Right renal pelvis (tissue), 4 donors: Measurements from ENCODE around the gene KSR1. TPM values are rescaled to one million over a fixed set of nuclear protein-coding genes. Genes with fewer than 3 reads are reported as not detected.
"Not testable (repeated sequence)": the region's sequence is repeated elsewhere in the genome, so short reads cannot be mapped to it uniquely, and the experiment has no call there.

Experiments used
- DNase-seq, 4 donors: peaks; one replicate each; pipeline ENCODE4 v3.0.0-alpha.2; 2013; ENCODE audit warnings: low read depth in 4 of 4, low spot score in 3 of 4, missing footprints in 1 of 4
- polyA plus RNA-seq, 4 donors: library from polyadenylated mRNA; unstranded; fragments of 120-200 nt; gene quantifications; one replicate each; pipeline ENCODE4 v1.2.1, GENCODE V29; 2013; ENCODE audit not compliant: insufficient read length in 4 of 4

KSR1 gene
- polyA plus RNA-seq, 4 donors, result 41.7 to 54.6 (median 48.1) TPM

- no peak for DNase-seq
Observed at GRCh38 chr17:27451906-27452305, 4.3 kb upstream of the KSR1 start.

- no peak for DNase-seq
Observed at GRCh38 chr17:27452828-27453227, 3.4 kb upstream of the KSR1 start.

GRCh38 chr17:27453471-27453870, 2.8 kb upstream of the KSR1 start:
- no peak for DNase-seq

GRCh38 chr17:27454089-27454488, 2.2 kb upstream of the KSR1 start:
- no peak for DNase-seq

GRCh38 chr17:27455236-27455913, 873 bp upstream of the KSR1 start:
- DNase-seq, result no peak

- DNase-seq, result no peak
Observed at GRCh38 chr17:27456681-27457359, 572 bp downstream of the KSR1 start.

GRCh38 chr17:27457360-27457715, 1.1 kb downstream of the KSR1 start:
- DNase-seq, result no peak

GRCh38 chr17:27457731-27458523, 1.7 kb downstream of the KSR1 start:
- no peak for DNase-seq

GRCh38 chr17:27458524-27458908, 2.3 kb downstream of the KSR1 start:
- no peak for DNase-seq

- DNase-seq, result no peak
Observed at GRCh38 chr17:27459433-27459832, 3.2 kb downstream of the KSR1 start.

- no peak for DNase-seq
Observed at GRCh38 chr17:27460196-27460725, 4.0 kb downstream of the KSR1 start.

- DNase-seq, result no peak
Observed at GRCh38 chr17:27461192-27461859, 5.1 kb downstream of the KSR1 start.

- DNase-seq, result no peak
Observed at GRCh38 chr17:27462149-27462548, 5.9 kb downstream of the KSR1 start.

GRCh38 chr17:27462714-27463113, 6.5 kb downstream of the KSR1 start:
- DNase-seq, result no peak

- no peak for DNase-seq
Observed at GRCh38 chr17:27463235-27463677, 7.0 kb downstream of the KSR1 start.

- not testable (repeated sequence) for DNase-seq
Observed at GRCh38 chr17:27464019-27464418, 7.8 kb downstream of the KSR1 start.

- DNase-seq, result no peak
Observed at GRCh38 chr17:27464431-27464830, 8.2 kb downstream of the KSR1 start.

- DNase-seq, result not testable (repeated sequence)
Observed at GRCh38 chr17:27465875-27466274, 9.6 kb downstream of the KSR1 start.

- DNase-seq, result no peak
Observed at GRCh38 chr17:27466376-27466742, 10.1 kb downstream of the KSR1 start.

GRCh38 chr17:27466743-27467375, 10.6 kb downstream of the KSR1 start:
- DNase-seq, result no peak
